ENCODE measurements around the gene GADL1.

- TF ChIP-seq CTCF (IDR thresholded peaks at IDR 0.05) (no peak), POLR2A (IDR thresholded peaks at IDR 0.05) (no peak)
Measured at GRCh38 chr3:30775040-30775439, 119.4 kb downstream of the GADL1 start.
